ENCODE results near the gene SPI1.

The SPI1 gene

DNA sequence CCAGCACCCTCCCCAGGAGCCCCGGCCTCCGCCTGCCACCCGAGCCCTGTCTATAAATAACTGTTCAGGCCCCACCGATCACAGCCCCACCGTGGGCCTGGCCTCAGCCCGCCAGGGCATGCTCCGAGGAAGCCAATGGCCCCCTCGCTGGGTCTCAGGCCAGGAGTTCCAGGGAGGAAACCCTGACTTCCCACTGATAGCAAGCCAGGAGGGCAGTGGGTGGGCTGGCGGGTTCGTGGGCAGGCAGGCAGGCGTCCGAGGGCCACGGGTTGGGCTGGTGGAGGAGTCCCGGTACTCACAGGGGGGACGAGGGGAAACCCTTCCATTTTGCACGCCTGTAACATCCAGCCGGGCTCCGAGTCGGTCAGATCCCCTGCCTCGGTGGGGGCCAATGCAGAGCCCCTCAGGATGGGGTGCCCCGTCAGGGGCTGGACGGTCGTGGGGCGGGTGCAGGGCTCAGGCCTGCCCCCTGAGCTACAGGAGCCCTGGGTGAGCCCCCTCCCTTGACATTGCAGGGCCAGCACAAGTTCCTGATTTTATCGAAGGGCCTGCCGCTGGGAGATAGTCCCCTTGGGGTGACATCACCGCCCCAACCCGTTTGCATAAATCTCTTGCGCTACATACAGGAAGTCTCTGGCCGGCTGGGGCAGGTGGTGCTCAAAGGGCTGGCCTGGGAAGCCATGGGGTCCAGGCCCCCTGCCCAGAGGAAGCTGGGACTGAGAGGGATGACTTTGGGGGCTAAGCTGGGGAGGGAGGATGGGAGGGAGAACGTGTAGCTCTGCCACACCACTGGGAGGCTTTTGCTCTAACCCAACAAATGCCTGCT is at the start of gene SPI1:
TSS of gene SPI1 (minus strand) at position 538 of the 826 bp plus-strand sequence. CDS start at position 344, 194 bp downstream.
- DNase-seq: no peak

DNA sequence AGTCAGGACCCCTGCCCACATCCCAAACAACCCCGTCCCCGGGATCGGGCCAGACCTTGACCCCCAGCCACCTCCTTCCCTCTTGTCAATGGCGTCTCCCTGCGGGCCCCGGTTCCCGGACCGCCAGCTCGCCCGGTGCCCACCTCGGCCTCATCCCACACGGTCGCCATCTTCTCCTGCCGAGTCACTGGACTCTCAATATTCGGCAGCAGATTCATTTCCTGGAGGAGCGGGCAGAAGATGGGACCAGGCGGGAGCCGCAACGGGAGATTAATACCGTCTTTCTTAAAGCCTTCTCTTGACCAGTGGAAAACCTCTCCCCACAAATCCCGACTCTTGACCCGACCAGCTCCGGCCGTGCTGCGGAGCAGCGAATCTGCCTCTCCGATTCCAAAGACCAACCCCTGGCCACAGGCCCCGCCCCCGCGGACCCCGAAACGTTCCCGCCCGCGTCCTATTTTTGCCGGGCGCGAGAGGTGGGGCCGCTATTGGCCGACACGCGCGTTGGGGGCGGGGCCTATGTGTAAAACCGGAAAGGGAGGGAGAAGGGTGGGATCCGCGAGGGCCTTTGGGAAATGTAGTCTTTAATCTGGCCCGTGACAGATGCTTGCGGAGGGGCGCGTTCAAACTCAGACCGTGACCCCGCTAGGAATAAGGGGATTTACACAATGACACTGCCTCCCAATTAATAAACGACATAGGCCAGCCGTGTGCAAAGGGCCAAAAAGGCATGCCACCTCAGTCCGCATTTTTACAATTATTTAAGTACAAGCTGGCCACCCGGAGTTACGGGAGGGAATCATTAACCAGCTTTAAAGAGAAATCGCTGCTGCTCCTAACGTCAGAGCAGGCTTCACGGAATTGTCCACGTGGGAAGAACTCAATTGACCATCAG is 48.0 kb upstream of the SPI1 start, which contains the start of gene PSMC3:
TSS of gene PSMC3 (minus strand) at position 378 of the 895 bp plus-strand sequence. CDS start at position 218, 160 bp downstream.
- peak; percentile 99 for DNase-seq

- DNase-seq: no peak
Measured at GRCh38 chr11:47425611-47426010, 47.3 kb upstream of the SPI1 start.

DNA sequence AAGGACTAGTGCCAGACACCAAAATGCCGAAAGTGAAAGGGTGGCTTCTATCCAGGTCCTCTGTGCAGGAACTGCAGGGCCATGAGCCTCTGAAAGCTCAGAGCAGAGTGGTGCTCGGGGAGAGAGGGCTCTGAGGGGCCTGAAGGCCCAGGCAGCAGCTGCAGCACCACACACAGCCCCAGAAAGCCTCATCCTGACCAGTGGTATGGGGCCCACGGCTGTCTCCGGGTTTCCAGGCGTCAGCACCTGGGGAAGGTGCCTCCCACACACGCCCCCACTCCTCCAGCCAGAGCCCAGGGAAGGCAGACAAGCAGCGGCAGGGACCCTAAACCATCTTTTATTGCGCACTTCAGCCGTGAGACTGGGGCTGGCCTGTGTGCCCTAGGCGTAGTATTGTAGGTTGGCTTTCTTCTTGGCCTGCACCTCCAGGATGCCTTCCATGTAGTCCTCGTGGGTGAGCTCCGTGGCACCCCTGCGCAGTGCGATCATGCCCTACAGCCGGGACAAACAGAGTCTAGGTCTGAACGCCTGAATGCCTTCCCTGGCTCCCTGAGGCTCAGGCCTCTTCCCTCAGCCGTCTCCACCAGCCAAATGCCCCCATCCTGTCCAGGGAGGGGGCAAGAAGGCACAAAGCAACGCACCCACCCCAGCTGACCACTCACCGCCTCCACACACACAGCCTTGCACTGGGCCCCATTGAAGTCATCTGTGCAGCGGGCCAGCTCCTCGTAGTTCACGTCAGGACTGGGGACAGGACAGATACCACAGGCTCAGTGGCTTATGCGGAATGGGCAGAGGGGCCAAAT is 40.3 kb upstream of the SPI1 start:
- no peak for DNase-seq

- no peak for DNase-seq
Measured at GRCh38 chr11:47417712-47418111, 39.4 kb upstream of the SPI1 start.

DNA sequence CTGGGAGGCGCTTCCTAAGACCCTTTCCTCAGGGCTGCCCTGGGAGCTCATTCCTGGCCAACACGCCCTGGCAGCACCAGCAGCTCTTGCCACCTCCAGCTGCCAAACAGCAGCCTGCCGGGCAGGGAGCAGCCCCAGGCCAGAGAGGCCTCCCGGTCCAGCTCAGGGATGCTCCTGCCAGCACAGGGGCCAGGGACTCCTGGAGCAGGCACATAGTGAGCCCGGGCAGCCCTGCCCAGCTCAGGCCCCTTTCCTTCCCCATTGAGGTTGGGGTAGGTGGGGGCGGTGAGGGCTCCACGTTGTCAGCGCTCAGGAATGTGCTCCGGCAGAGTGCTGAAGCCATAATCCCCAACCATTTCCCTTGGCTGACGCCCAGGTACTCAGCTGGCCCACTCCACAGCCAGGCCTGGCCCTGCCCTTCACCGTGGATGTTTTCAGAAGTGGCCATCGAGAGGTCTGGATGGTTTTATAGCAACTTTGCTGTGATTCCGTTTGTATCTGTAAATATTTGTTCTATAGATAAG is 37.7 kb upstream of the SPI1 start:
- DNase-seq: no peak

DNA sequence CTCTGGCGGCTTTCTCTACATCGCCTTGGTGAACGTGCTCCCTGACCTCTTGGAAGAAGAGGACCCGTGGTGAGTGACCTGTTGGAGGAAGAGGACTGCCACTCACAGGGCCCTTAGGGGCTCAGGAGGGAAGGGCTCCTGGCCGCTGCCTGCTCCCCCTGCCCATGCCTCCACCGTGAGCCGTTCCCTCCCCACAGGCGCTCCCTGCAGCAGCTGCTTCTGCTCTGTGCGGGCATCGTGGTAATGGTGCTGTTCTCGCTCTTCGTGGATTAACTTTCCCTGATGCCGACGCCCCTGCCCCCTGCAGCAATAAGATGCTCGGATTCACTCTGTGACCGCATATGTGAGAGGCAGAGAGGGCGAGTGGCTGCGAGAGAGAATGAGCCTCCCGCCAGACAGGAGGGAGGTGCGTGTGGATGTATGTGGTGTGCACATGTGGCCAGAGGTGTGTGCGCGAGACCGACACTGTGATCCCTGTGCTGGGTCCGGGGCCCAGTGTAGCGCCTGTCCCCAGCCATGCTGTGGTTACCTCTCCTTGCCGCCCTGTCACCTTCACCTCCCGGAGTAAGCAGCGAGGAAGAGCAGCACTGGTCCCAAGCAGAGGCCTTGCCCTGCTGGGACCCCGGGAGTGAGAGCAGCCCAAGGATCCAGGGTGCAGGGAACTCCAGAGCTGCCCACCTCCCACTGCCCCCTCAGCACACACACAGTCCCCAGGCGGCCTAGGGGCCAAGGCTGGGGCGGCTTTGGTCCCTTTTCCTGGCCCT is 36.9 kb upstream of the SPI1 start:
- DNase-seq: no peak

GRCh38 chr11:47414685-47415070 is 36.3 kb upstream of the SPI1 start:
- no peak for DNase-seq

DNA sequence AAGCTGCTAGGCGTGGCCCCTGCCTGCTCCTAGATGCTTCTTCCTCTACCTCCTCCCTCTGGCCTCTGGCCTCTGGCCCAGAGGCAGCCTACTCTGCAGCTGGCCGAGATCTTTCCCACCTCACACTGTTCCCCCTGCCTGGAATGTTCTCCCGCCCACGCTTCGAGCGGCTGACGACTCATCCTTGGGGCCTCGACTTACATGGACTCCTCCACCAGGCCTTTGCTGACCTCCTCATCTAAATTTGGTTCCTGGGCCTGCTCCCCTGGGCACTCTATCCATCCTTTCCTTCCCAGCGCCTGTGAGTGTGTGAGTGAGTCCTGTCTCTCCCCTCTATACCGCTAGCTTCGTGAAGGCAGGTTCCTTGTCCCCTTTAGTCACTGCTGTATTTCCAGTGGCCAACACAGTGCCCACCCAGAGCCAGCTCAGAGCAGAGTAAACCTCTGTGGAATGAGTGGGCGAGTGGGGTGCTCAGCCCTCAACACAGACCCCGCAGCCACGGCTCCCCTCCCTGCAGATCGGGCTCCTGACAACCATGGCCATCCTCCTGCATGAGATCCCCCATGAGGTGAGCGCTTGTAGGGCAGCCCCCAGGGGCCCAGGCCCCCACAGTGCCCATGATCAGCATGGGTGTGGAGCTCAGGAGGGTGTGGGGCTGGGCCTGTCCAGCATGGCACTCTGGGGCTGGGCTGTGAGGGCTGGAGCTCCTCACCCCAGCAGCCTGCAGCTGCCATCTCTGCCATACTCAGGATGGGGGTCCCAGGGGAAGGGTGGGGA is 35.7 kb upstream of the SPI1 start:
- no peak for DNase-seq

DNA sequence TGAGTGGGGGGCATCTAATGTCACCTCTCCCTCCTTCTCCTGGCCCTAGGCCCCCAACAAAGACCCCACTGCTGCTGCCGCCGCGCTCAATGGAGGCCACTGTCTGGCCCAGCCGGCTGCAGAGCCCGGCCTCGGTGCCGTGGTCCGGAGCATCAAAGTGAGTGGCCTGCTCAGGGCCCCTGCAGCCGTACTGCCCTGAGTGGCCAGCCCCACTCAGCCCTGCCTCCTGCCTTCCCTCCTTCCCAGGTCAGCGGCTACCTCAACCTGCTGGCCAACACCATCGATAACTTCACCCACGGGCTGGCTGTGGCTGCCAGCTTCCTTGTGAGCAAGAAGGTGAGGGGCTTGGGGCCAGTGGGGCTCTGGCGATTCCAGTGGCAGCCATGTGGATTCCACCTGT is 35.0 kb upstream of the SPI1 start:
- DNase-seq: no peak

DNA sequence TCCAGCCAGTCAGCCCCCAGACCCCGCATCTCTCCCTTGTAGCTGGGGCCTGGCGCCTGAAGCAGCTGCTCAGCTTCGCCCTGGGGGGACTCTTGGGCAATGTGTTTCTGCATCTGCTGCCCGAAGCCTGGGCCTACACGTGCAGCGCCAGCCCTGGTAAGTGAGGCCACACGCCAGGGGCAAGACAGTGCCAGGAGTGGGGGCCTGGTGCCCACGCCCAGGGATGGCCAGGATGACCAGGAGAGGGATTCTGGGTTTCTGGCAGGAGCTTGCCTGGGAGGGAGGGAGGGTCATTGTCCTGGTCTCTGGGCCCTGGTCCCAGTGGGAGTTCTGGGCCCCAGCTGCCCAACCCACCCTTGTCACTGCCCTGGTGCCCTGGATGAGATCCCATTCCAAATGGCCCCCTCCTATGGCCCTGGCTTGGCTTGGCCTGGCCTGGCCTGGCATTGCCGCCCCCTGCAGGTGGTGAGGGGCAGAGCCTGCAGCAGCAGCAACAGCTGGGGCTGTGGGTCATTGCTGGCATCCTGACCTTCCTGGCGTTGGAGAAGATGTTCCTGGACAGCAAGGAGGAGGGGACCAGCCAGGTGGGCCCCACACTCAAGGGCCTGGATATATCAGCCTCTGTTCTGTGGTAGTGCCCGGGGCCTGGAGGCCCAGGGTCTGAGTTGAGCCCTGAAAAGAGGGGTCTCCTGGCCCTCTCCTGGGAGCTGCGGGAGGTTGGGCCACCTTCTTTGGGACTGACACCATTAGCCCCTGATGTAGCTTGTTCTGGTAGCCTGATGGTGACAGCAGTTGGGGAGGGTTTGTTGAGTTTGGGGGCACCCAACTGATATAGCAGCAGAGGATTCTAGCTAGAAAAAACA is 33.8 kb upstream of the SPI1 start:
- no peak for DNase-seq

GRCh38 chr11:47410370-47411264 is 32.3 kb upstream of the SPI1 start:
- DNase-seq: no peak

GRCh38 chr11:47409440-47410369 is 31.4 kb upstream of the SPI1 start:
- no peak for DNase-seq

- DNase-seq: no peak
Measured at GRCh38 chr11:47408598-47409439, 30.5 kb upstream of the SPI1 start.

- DNase-seq: peak; percentile 91
Measured at GRCh38 chr11:47407746-47408590, 29.6 kb upstream of the SPI1 start, which contains the start of gene SLC39A13. SLC39A13 (plus strand) TSS chr11:47408590; CDS start chr11:47410095, 1,505 bp downstream.
